ENCODE data around the gene IL17B. TPM values are rescaled to one million over a fixed set of nuclear protein-coding genes. Genes with fewer than 3 reads are reported as not detected.

Gene IL17B
- total and polyA plus RNA-seq, 9 of the 15 experiments (the other 6 are each of a cell fraction or from before 2014, with no cell fraction given), result 0.28 to 2.6 (median 0.53) TPM; not detected in 2

DNA sequence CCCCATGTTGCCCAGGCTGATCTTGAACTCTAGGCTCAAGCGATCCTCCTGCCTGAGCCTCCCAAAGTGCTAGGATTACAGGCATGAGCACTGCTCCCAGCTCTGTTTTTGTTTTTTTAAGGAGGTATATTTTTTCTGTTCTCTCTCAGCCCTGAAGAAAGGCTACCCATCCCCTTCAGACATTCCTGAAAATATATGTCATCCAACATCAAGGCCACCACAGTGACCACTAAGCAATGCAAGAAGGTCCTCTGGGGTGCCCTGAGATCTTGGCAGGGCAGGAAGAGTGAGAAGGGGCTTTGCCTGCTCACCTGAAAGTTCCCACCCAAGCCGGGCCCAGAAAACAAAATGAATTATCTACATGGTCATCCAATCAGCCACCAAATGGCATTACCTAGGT lies 47.8 kb upstream of the IL17B start:
- no TSS peak for BruUV-seq (replicated peaks)
- 73% methylated on average over 2 of the region's 2 CpGs for WGBS (ENCODE audit: insufficient coverage, low coverage, missing lambda C conversion rate)
- no peak for ATAC-seq
- FAIRE-seq, result no peak
- ChIA-PET POLR2A (no interaction called here), CTCF (ENCODE audit: low intra/inter-chr PET ratio) (no interaction called here)
- no peak overlapping the region for H3K4me2 ChIP-seq (ENCODE audit: insufficient read depth, low read length)
- H3K4me3 ChIP-seq, result no peak overlapping the region
- no peaks in the 10 kb centered on the region for H3K27me3 ChIP-seq (ENCODE audit: control insufficient read depth in 2 of 2, insufficient read depth in 2 of 2, low read length in 2 of 2)
- intact Hi-C loops (cut with micrococcal nuclease) (no loop called here), in situ Hi-C loops (cut with MboI) (loop anchor here (5.0 kb wide), 1 partner anchor 40 kb away; no protein-coding TSS in a partner anchor)
- TF ChIP-seq IFI16 (CRISPR knock-in tag; IDR thresholded peaks at IDR 0.05) (no peak), NR2F6 (CRISPR knock-in tag; IDR thresholded peaks at IDR 0.05) (no peak), ARID1B (IDR thresholded peaks at IDR 0.05) (no peak), MAFK (IDR thresholded peaks at IDR 0.05; ENCODE audit: low read length) (no peak), ZNF384 (IDR thresholded peaks at IDR 0.05; ENCODE audit: low read depth, low read length) (no peak), PYGO2 (tag; IDR thresholded peaks at IDR 0.05) (no peak), NFYB (IDR thresholded peaks at IDR 0.05; ENCODE audit: extremely low read depth, insufficient read length) (no peak), BRD4 (IDR thresholded peaks at IDR 0.05) (no peak), GATAD2A (IDR thresholded peaks at IDR 0.05) (no peak), STAT5B (CRISPR knock-in tag; IDR thresholded peaks at IDR 0.05) (no peak), SMAD3 (CRISPR knock-in tag; conservative IDR thresholded peaks at IDR 0.05) (no peak), TCF3 (CRISPR knock-in tag; IDR thresholded peaks at IDR 0.05) (no peak), UBTF (IDR thresholded peaks at IDR 0.05; ENCODE audit: borderline replicate concordance in 1 of 2, low read depth in 2 of 2, low read length in 2 of 2) (no peak), ZBTB12 (CRISPR knock-in tag; IDR thresholded peaks at IDR 0.05) (no peak), KDM1A (IDR thresholded peaks at IDR 0.05) (no peak), CHD2 (IDR thresholded peaks at IDR 0.05; ENCODE audit: low read depth, low read length) (no peak)
- TF ChIP-seq, protein P1, sequence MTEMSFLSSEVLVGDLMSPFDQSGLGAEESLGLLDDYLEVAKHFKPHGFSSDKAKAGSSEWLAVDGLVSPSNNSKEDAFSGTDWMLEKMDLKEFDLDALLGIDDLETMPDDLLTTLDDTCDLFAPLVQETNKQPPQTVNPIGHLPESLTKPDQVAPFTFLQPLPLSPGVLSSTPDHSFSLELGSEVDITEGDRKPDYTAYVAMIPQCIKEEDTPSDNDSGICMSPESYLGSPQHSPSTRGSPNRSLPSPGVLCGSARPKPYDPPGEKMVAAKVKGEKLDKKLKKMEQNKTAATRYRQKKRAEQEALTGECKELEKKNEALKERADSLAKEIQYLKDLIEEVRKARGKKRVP (CRISPR knock-in tag; IDR thresholded peaks at IDR 0.05), result no peak
- TF ChIP-seq, protein P2, sequence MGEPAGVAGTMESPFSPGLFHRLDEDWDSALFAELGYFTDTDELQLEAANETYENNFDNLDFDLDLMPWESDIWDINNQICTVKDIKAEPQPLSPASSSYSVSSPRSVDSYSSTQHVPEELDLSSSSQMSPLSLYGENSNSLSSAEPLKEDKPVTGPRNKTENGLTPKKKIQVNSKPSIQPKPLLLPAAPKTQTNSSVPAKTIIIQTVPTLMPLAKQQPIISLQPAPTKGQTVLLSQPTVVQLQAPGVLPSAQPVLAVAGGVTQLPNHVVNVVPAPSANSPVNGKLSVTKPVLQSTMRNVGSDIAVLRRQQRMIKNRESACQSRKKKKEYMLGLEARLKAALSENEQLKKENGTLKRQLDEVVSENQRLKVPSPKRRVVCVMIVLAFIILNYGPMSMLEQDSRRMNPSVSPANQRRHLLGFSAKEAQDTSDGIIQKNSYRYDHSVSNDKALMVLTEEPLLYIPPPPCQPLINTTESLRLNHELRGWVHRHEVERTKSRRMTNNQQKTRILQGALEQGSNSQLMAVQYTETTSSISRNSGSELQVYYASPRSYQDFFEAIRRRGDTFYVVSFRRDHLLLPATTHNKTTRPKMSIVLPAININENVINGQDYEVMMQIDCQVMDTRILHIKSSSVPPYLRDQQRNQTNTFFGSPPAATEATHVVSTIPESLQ (CRISPR knock-in tag; IDR thresholded peaks at IDR 0.05), result no peak
- no peaks in the 10 kb centered on the region for H3K9me1 ChIP-seq (ENCODE audit: control insufficient read depth, insufficient read depth, low read length)
- no peak for DNase-seq (ENCODE audit: extremely low read depth in 1 of 4, low spot score in 3 of 4)
- H2AFZ ChIP-seq (ENCODE audit: low read depth, low read length), result no peak overlapping the region
- H3K4me1 ChIP-seq (replicated peaks in 1 of 2; ENCODE audit: control insufficient read depth in 2 of 2, insufficient read depth in 2 of 2, low read length in 2 of 2), result peaks cover 19 to 30% of the 10 kb centered on the region in 2 experiments
- no peak overlapping the region for H3K27ac ChIP-seq (ENCODE audit: extremely low read depth, low read depth, low read length)
- peaks cover 3% of the 10 kb centered on the region; the same call in 2 of the 3 replicates for H3K79me2 ChIP-seq (ENCODE audit: control insufficient read depth, insufficient read depth, low read length)
- no peaks in the 10 kb centered on the region for H3K36me3 ChIP-seq (ENCODE audit: control insufficient read depth, insufficient read depth, low read length)
- H3K9me3 ChIP-seq (replicated peaks; ENCODE audit: control insufficient read depth, insufficient read depth, low read depth, low read length), result no peaks in the 10 kb centered on the region
- no peaks in the 10 kb centered on the region for H4K20me1 ChIP-seq (replicated peaks; ENCODE audit: control insufficient read depth, insufficient read depth, low read length)
- no peak overlapping the region for H3K9ac ChIP-seq (ENCODE audit: insufficient read depth in 1 of 2, low read depth in 2 of 2, low read length in 2 of 2)

All from K562 (cell line).